Activated gamma-delta T cell (primary cell): ENCODE measurements around the gene F2RL2.
A peak's percentile ranks its signal among the peaks of the same experiment; 100 is the strongest.

Experiments used
- DNase-seq: peaks from one replicate; lab custom pipeline; 2025; lab: John Stamatoyannopoulos, UW
- total RNA-seq, 2 donors: gene quantifications; one replicate each; lab custom pipeline; 2026; lab: John Stamatoyannopoulos, UW

Gene F2RL2, protein sequence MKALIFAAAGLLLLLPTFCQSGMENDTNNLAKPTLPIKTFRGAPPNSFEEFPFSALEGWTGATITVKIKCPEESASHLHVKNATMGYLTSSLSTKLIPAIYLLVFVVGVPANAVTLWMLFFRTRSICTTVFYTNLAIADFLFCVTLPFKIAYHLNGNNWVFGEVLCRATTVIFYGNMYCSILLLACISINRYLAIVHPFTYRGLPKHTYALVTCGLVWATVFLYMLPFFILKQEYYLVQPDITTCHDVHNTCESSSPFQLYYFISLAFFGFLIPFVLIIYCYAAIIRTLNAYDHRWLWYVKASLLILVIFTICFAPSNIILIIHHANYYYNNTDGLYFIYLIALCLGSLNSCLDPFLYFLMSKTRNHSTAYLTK
- 0 reads per million in 2 donors for total RNA-seq

DNA sequence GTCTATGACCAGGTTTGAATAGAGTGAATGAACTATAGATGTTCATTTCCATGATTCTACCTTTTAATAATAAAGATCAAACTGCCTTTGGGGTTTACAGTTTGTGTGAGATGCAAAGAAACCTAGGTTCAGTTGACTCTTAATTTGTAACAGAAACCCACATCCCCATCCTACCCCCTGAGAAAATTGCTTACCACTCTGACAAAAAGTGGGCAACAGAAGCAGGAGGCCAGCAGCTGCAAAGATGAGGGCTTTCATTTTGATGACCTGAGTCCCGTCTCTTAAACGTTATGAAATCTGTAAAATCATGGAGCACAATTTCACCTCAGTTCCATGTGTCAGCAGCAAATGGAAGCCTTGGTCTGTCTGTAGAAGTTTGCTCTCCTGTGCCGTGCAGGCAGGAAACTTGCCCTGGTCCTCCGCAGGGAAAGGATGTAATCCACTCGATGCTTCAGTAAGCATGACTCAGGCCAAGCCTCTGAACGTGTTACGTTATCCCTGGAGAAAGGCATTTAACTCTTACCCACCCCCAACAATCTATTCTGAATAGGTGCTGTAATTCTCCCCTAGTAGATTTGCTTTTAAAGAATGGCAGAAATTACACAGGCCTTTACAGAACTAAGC, at the start of gene F2RL2:
Gene F2RL2 (minus strand): TSS at position 431 of the 624 bp plus-strand sequence. CDS start 173 bp downstream, at position 258.
- DNase-seq = no peak

DNA sequence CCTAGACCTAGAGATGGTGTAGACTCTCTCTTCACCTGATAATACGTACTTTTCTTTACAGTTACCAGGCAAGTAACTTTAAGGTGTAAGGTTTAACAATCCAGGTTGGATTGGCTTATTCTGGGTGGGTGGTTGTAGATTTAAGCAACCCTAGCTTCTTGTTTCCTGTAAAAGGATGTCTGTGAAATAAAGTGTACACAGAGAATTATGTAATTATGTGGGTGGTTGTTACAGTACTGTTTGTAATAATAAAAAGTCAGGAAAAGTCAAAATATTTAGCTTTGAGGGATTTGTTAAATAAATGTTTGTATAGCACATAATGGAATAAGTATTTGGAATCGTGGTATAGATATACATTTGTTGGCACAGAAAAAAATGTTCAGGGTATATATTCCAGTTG, 49.0 kb upstream of the F2RL2 start:
- no peak for DNase-seq

GRCh38 chr5:76670508-76670907, 47.3 kb upstream of the F2RL2 start:
- DNase-seq = no peak

- DNase-seq = no peak
Measured at GRCh38 chr5:76669245-76669644, 46.0 kb upstream of the F2RL2 start.

DNA sequence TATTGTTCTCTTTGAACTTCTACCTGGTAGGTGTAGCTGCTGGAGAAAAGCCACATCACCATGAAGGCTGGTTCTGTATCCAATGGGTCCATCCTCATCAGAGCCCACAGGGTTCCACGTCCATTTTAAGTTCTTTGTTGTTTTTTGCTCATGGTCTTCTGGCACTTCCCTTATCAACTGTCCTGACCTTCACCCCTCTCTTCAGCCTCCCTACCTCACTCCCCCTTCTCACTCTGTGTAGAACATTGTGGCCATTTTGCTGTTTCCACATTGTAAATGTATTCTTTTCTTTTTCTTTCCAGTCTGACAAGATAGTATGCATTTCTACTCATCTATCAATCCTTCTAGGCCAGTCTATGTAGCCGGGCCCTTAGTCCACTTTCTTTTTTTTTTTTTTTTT, 44.3 kb upstream of the F2RL2 start:
- DNase-seq = no peak

GRCh38 chr5:76664079-76664478, 40.9 kb upstream of the F2RL2 start:
- DNase-seq = no peak

DNA sequence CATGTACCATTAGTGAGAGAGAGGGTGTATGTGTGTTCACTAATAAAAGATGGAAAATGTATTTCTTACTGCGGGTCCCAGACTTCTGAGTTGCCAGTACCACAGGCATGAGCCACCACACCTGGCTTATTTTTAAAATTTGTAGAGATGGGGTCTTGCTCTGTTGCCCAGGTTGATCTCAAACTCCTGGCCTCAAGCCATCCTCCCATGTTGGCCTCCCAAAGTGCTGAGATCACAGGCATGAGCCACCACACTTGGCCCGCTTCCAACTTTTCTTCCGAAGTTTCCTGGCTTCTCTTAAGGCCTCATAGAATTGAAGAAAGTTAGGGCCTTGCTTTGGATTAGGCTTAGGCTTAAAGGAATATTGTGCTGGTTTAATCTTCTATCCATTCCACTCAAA, 40.4 kb upstream of the F2RL2 start:
- DNase-seq = no peak

- no peak for DNase-seq
Measured at GRCh38 chr5:76662521-76662920, 39.3 kb upstream of the F2RL2 start.

DNA sequence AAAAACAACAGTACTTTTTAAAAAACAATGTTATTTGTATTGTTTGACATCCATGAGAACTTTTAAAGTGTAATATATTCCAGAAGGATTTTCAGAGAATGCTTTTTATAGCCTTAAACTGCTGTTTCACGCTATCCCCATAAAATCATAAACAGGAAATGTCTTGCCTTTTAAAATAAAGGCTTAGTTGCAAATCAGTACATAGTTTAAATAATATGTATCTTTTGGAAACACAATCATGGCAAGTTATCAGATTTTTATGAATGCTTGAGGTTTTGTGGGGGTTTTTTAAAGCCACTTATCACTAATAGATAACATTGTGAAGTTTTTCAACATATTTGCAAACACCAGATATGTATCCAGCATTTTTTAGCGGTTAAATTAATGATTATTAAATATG, 37.2 kb upstream of the F2RL2 start:
- DNase-seq = no peak

DNA sequence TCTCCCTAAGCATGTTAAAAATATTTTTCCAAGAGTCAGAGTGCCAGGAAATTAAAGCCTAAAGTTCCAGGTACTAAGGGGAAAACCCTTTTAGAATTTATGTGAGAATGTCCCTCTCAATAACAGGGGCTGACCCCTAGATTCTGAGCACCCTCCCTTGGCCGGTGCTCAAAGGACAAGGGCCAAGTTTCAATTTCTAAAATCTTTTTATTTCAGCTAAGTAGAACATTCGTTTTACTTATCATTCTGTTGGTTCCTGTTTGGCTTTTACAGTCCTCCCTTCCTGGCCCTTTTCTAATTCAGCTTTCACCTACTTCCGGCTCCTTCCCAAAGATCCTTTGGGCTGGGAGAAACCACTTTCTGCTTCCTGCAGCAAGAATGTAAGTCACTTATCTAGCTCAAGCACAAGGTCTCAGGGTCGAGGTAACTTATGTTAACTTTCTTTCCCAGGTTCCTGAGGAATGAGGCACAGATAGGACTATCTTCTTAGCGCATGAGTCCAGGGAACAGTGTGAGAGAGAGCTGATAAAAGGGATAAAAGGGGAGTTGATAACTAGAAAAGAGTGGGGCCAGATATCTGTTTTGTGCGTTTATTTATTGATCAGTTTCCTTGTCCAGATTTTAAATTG, 34.6 kb upstream of the F2RL2 start:
- DNase-seq = no peak

GRCh38 chr5:76657091-76657490, 33.9 kb upstream of the F2RL2 start:
- no peak for DNase-seq

DNA sequence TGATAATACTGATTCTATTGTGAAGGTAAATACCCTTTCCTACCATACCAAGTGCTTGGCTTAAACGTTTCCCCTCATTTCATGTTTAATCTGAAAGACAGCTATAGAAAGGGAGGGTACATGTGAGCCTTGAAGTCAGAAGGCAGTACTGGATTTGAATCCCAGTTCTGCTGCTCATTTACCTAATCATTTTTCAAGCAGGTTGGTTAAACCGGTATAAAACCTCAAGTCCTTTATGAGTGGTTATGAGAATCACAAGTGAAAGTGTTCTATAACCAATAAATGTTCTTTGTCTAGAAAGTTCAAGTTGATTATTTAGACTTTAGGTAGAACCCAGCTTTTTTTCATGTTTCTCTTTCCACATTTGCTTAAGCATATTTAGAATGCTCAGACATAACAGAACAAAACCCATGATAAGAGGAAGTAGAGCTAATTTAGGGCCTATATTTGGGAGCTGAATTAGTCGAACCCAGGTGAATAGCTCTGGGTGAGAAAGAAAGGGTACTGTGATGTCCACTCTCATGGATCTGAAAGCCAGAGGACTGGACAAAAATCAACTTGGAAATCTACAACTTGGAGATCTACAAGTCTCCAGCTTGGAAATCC, 29.7 kb upstream of the F2RL2 start:
- no peak for DNase-seq

- DNase-seq = no peak
Measured at GRCh38 chr5:76649140-76649539, 25.9 kb upstream of the F2RL2 start.

GRCh38 chr5:76643371-76643770, 20.2 kb upstream of the F2RL2 start:
- no peak for DNase-seq

- no peak for DNase-seq
Measured at GRCh38 chr5:76642390-76643040, 19.3 kb upstream of the F2RL2 start.

- DNase-seq = no peak
Measured at GRCh38 chr5:76641514-76642120, 18.4 kb upstream of the F2RL2 start.

GRCh38 chr5:76638479-76638878, 15.3 kb upstream of the F2RL2 start:
- DNase-seq = no peak

DNA sequence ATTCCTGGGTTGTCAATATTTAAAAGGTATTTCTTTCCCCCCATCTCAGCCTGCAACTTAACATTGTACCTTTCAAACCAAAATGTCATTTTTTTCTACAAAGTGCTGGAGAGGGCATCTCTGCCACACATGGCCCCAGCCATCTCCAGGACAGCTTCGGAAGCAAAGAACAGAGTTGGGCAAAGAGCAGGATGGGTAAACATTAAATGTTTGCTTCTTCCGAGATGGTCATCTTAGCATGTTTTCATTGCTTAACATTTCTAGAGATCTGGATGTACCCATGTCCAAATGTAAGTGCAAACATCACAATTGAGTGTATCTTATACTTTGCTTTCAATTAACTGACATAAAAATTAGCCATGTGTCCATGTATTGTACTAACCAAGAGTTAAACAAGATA, 14.3 kb upstream of the F2RL2 start:
- DNase-seq = no peak

- DNase-seq = no peak
Measured at GRCh38 chr5:76634661-76635060, 11.5 kb upstream of the F2RL2 start.

DNA sequence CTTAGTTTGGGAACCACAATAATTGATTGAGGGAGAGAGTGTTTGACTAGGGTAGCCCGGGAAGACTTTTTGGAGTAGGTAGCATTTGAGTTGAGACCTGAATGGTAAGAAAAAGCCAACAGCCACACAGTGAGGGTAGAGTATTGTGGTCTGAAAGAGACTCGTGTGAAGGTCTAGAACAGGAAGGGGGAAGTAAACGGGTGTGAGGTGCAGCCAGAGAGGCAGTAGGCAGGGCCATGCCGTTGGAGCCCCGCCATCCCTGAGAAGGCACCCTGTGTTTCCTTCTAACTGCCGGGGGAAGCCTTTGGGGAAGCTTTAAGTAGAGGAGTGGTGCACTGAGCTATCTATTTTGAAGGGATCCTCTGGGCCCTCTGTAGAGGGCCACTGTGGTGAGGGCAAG, 3.5 kb upstream of the F2RL2 start:
- peak; percentile 8 for DNase-seq

DNA sequence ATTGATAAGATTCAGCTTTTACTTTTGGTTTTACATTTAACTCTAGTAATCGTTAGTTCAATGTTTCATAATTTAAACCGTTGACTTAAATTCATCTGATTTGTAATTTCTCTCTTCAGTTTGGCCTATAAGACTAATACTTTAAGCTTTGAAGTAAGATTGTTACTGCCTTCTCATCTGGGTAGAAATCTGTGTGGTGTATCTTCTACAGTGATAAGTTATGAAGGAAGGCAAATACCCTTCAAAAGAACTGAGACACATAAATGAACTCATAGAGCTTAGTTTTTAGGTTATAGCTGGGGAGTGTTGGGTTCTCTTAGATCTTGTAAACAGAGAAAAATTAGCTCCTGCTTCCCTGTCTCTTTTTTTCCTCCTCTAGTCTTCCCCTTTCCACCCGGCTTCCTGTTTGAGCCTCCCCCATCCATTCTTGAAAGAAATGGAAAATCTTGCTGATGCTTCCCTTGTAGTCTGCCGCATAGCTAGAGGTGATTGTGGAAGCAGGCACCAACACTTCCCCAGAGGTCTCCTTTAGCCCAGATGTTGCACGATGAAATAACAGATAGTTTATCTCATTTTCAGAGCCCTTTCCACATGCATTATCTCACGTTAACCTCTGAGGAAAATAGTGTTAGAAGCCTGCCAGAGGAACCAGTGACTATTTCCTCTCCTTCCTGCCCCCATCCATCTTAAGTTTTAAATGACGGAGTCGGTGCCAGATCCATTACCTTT, 2.0 kb upstream of the F2RL2 start:
- DNase-seq = no peak
